GM18511 (cell line): Measurements from ENCODE around the gene FERMT3.
"Not testable (repeated sequence)": the region's sequence is repeated elsewhere in the genome, so short reads cannot be mapped to it uniquely, and the experiment has no call there.

Experiments used
- ATAC-seq: cut with Tn5 transposase; IDR thresholded peaks from one replicate; pipeline ENCODE4 v1.9.1; 2021; ENCODE audit warnings: mild to moderate bottlenecking, moderate library complexity; ENCODE audit not compliant: unreplicated experiment

The FERMT3 gene

GRCh38 chr11:64206457-64207255 lies at the start of gene FERMT3:
FERMT3 (plus strand) TSS chr11:64206721; CDS start chr11:64207365, 644 bp downstream.
- peak; percentile 57 for ATAC-seq

- no peak for ATAC-seq
These were observed 48.7 kb upstream of the FERMT3 start for GRCh38 chr11:64157631-64158394.

- no peak for ATAC-seq
These were observed 45.5 kb upstream of the FERMT3 start for GRCh38 chr11:64161037-64161436.

GRCh38 chr11:64162769-64163168 lies 43.8 kb upstream of the FERMT3 start:
- ATAC-seq, result not testable (repeated sequence)

- ATAC-seq, result no peak
These were observed 42.6 kb upstream of the FERMT3 start for GRCh38 chr11:64163951-64164350.

GRCh38 chr11:64164392-64165312 lies 41.9 kb upstream of the FERMT3 start:
- ATAC-seq, result no peak

- ATAC-seq, result peak; percentile 17
These were observed 41.1 kb upstream of the FERMT3 start for GRCh38 chr11:64165481-64165841.

GRCh38 chr11:64165842-64166635 lies 40.5 kb upstream of the FERMT3 start, which contains the start of gene MACROD1:
MACROD1 (minus strand) TSS chr11:64166113; CDS start chr11:64165994, 119 bp downstream.
- peak; percentile 86 for ATAC-seq

GRCh38 chr11:64170419-64170818 lies 36.1 kb upstream of the FERMT3 start:
- no peak for ATAC-seq

- no peak for ATAC-seq
These were observed 32.7 kb upstream of the FERMT3 start for GRCh38 chr11:64173616-64174355.

GRCh38 chr11:64176751-64177150 lies 29.8 kb upstream of the FERMT3 start:
- no peak for ATAC-seq

GRCh38 chr11:64178203-64178602 lies 28.3 kb upstream of the FERMT3 start:
- no peak for ATAC-seq

GRCh38 chr11:64178951-64179639 lies 27.4 kb upstream of the FERMT3 start:
- ATAC-seq, result no peak

GRCh38 chr11:64180891-64181290 lies 25.6 kb upstream of the FERMT3 start:
- ATAC-seq, result no peak

GRCh38 chr11:64181506-64182411 lies 24.8 kb upstream of the FERMT3 start:
- no peak for ATAC-seq

- no peak for ATAC-seq
These were observed 22.6 kb upstream of the FERMT3 start for GRCh38 chr11:64183890-64184289.

- peak; percentile 16 for ATAC-seq
These were observed 21.3 kb upstream of the FERMT3 start for GRCh38 chr11:64185175-64185692.
